GM06990 (cell line): ENCODE measurements around the gene LTBP2.

ENCODE experiments used
- DNase-seq: peaks from one replicate; pipeline ENCODE4 v3.0.0-alpha.2; 2011; ENCODE audit not compliant: insufficient read length; ENCODE audit errors: extremely low read depth
- H3K27me3 ChIP-seq: replicated peaks from 2 replicates; pipeline ENCODE4 v1.6.0; 2011; ENCODE audit warnings: low read length; ENCODE audit not compliant: control insufficient read depth, insufficient read depth
- H3K36me3 ChIP-seq: 2 replicates; pipeline ENCODE4 v1.5.1; 2011; ENCODE audit warnings: low read length; ENCODE audit not compliant: control insufficient read depth, insufficient read depth
- H3K4me3 ChIP-seq: replicated peaks from 2 replicates; pipeline ENCODE4 v1.5.1; 2011; ENCODE audit warnings: low read depth, mild to moderate bottlenecking, control low read depth, low read length
- CTCF ChIP-seq: IDR thresholded peaks from 2 replicates; pipeline ENCODE4 v1.5.1; 2011; ENCODE audit warnings: low read length, control low read depth, mild to moderate bottlenecking, inconsistent platforms; ENCODE audit not compliant: insufficient read depth, poor library complexity, severe bottlenecking

LTBP2 gene

GRCh38 chr14:74616507-74616906 is 4.5 kb upstream of the LTBP2 start:
- H3K4me3 ChIP-seq = no peak overlapping the region
- no peak for DNase-seq
- no peak for TF ChIP-seq CTCF
- H3K27me3 ChIP-seq = no peaks in the 10 kb centered on the region; the same call in 1 of the 2 replicates
- H3K36me3 ChIP-seq = no peaks in the 10 kb centered on the region

DNA sequence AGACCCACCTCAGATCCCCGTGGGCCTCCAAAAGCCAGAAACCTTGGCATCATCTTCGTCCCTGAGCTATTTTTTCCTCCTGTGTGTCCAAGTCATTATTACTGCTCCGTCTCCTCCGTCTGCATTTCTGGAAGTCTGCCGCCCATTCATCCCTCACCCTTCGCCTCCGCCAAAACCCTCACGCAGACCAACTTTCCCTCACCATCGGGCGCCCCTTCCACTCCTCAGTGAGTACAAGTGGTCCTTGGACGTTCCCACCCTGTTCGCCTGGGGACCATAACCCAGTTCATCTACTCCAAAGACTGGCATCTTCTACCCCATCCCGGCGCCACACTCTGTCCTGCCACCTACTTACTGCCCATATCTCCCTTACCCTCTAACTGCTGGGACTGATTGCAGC is 3.7 kb upstream of the LTBP2 start:
- no peaks in the 10 kb centered on the region; the same call in 1 of the 2 replicates for H3K27me3 ChIP-seq
- TF ChIP-seq CTCF = no peak
- no peaks in the 10 kb centered on the region for H3K36me3 ChIP-seq
- DNase-seq = no peak
- H3K4me3 ChIP-seq = no peak overlapping the region

- no peak for DNase-seq
- Histone ChIP-seq H3K36me3 (no peaks in the 10 kb centered on the region), H3K4me3 (no peak overlapping the region), H3K27me3 (no peaks in the 10 kb centered on the region; the same call in 1 of the 2 replicates)
- TF ChIP-seq CTCF = no peak
Observed at GRCh38 chr14:74614508-74615495, 2.8 kb upstream of the LTBP2 start.

- Histone ChIP-seq H3K36me3 (no peaks in the 10 kb centered on the region), H3K4me3 (no peak overlapping the region), H3K27me3 (no peaks in the 10 kb centered on the region; the same call in 1 of the 2 replicates)
- no peak for DNase-seq
- TF ChIP-seq CTCF = no peak
Observed at GRCh38 chr14:74613211-74613914, 1.3 kb upstream of the LTBP2 start.

- Histone ChIP-seq H3K27me3 (no peaks in the 10 kb centered on the region; the same call in 1 of the 2 replicates), H3K36me3 (no peaks in the 10 kb centered on the region), H3K4me3 (peak overlapping the region; percentile 64)
- TF ChIP-seq CTCF = peak; percentile 50
- peak; percentile 82 for DNase-seq
Observed at GRCh38 chr14:74612350-74613021, 449 bp upstream of the LTBP2 start.
